GM19438 (cell line): ENCODE measurements around the gene SPATS2.
A peak's percentile ranks its signal among the peaks of the same experiment; 100 is the strongest.
"Not testable (repeated sequence)": the region's sequence is repeated elsewhere in the genome, so short reads cannot be mapped to it uniquely, and the experiment has no call there.

ENCODE experiments used
- ATAC-seq: cut with Tn5 transposase; IDR thresholded peaks from one replicate; pipeline ENCODE4 v1.9.1; 2021; ENCODE audit warnings: low read depth; ENCODE audit not compliant: unreplicated experiment

The SPATS2 gene

GRCh38 chr12:49403971-49404450, 36.7 kb downstream of the SPATS2 start:
- no peak for ATAC-seq

GRCh38 chr12:49404956-49405355, 37.7 kb downstream of the SPATS2 start:
- no peak for ATAC-seq

- no peak for ATAC-seq
These were observed 43.6 kb downstream of the SPATS2 start for GRCh38 chr12:49410818-49411217.

GRCh38 chr12:49413010-49413409, 45.7 kb downstream of the SPATS2 start:
- ATAC-seq = no peak

- no peak for ATAC-seq
These were observed 46.5 kb downstream of the SPATS2 start for GRCh38 chr12:49413796-49414195.

GRCh38 chr12:49414364-49414763, 47.1 kb downstream of the SPATS2 start:
- no peak for ATAC-seq

GRCh38 chr12:49415521-49415970, 48.3 kb downstream of the SPATS2 start:
- ATAC-seq = no peak

- ATAC-seq = no peak
These were observed 49.6 kb downstream of the SPATS2 start for GRCh38 chr12:49416892-49417291.

- no peak for ATAC-seq
These were observed 50.3 kb downstream of the SPATS2 start for GRCh38 chr12:49417558-49417957.

- no peak for ATAC-seq
These were observed 53.3 kb downstream of the SPATS2 start for GRCh38 chr12:49420556-49420955.

- ATAC-seq = no peak
These were observed 54.9 kb downstream of the SPATS2 start for GRCh38 chr12:49422114-49422513.

- no peak for ATAC-seq
These were observed 61.5 kb downstream of the SPATS2 start for GRCh38 chr12:49428793-49429192.

GRCh38 chr12:49432616-49433015, 65.4 kb downstream of the SPATS2 start:
- ATAC-seq = no peak

GRCh38 chr12:49436799-49437198, 69.5 kb downstream of the SPATS2 start:
- ATAC-seq = not testable (repeated sequence)

- ATAC-seq = no peak
These were observed 71.8 kb downstream of the SPATS2 start for GRCh38 chr12:49439042-49439441.

GRCh38 chr12:49440035-49440434, 72.8 kb downstream of the SPATS2 start:
- ATAC-seq = no peak

GRCh38 chr12:49442915-49443314, 75.7 kb downstream of the SPATS2 start:
- ATAC-seq = no peak

GRCh38 chr12:49446571-49446970, 79.3 kb downstream of the SPATS2 start:
- ATAC-seq = no peak

GRCh38 chr12:49448858-49449257, 81.6 kb downstream of the SPATS2 start:
- ATAC-seq = no peak

GRCh38 chr12:49451468-49452259, 84.4 kb downstream of the SPATS2 start:
- ATAC-seq = peak; percentile 62

- ATAC-seq = no peak
These were observed 88.2 kb downstream of the SPATS2 start for GRCh38 chr12:49455501-49455900.

- no peak for ATAC-seq
These were observed 88.9 kb downstream of the SPATS2 start for GRCh38 chr12:49456131-49456679.
